Liver (tissue), 9 donors: Measurements from ENCODE around the gene NTN5. TPM values are rescaled to one million over a fixed set of nuclear protein-coding genes. Genes with fewer than 3 reads are reported as not detected.
"Not testable (repeated sequence)": the region's sequence is repeated elsewhere in the genome, so short reads cannot be mapped to it uniquely, and the experiment has no call there.

Experiments
- DNase-seq: peaks from one replicate; pipeline ENCODE4 v3.0.0-alpha.2; 2017; ENCODE audit warnings: low spot score
- H3K27ac ChIP-seq, 2 donors: one replicate each; pipeline ENCODE4 v1.7.0; 2013; ENCODE audit warnings: inconsistent platforms in 2 of 2, low read length in 2 of 2, control low read depth in 1 of 2, low read depth in 1 of 2, mild to moderate bottlenecking in 1 of 2
- H3K27me3 ChIP-seq, 4 donors: one replicate each; pipeline versions ENCODE4 v1.6.1 to v1.7.0; 2013; ENCODE audit warnings: low read length in 3 of 4, inconsistent platforms in 1 of 4, mild to moderate bottlenecking in 1 of 4, moderate library complexity in 1 of 4; ENCODE audit not compliant: control insufficient read depth in 4 of 4, insufficient read depth in 4 of 4
- H3K36me3 ChIP-seq, 4 donors: one replicate each; pipeline versions ENCODE4 v1.6.1 to v1.7.0; 2013; ENCODE audit warnings: low read length in 3 of 4, mild to moderate bottlenecking in 3 of 4, low read depth in 1 of 4, moderate library complexity in 1 of 4; ENCODE audit not compliant: control insufficient read depth in 4 of 4, insufficient read depth in 3 of 4
- H3K4me1 ChIP-seq, 4 donors: one replicate each; pipeline versions ENCODE4 v1.6.1 to v1.7.0; 2013; ENCODE audit warnings: low read length in 3 of 4, mild to moderate bottlenecking in 3 of 4, moderate library complexity in 1 of 4; ENCODE audit not compliant: control insufficient read depth in 4 of 4, insufficient read depth in 4 of 4
- H3K4me3 ChIP-seq, 3 donors: one replicate each; pipeline versions ENCODE4 v1.6.1 to v1.7.0; 2013; ENCODE audit warnings: low read length in 3 of 3, control low read depth in 1 of 3, low read depth in 1 of 3, mild to moderate bottlenecking in 1 of 3
- H3K9ac ChIP-seq, 2 donors: one replicate each; pipeline ENCODE4 v1.7.0; 2013; ENCODE audit warnings: low read length in 2 of 2, mild to moderate bottlenecking in 2 of 2, moderate library complexity in 2 of 2, control low read depth in 1 of 2, low read depth in 1 of 2
- H3K9me3 ChIP-seq, 4 donors: one replicate each; pipeline versions ENCODE4 v1.6.1 to v1.7.0; 2013; ENCODE audit warnings: low read length in 3 of 4; ENCODE audit not compliant: control insufficient read depth in 4 of 4
- ATF3 ChIP-seq: IDR thresholded peaks from 2 replicates; pipeline ENCODE4 v1.6.1; 2016; ENCODE audit warnings: antibody characterized with exemption
- CTCF ChIP-seq: fragments of 150-350 bp; IDR thresholded peaks from 2 replicates; pipeline ENCODE4 v1.5.1; 2017; ENCODE audit warnings: improper control_type of control experiment, low read depth, low read length; ENCODE audit not compliant: missing input control
- EGR1 ChIP-seq, 2 donors: IDR thresholded peaks; 2 replicates each; pipeline ENCODE4 v1.6.1; 2016 to 2018; ENCODE audit warnings: antibody characterized with exemption in 2 of 2, low read depth in 2 of 2
- FOXA1 ChIP-seq: IDR thresholded peaks from 2 replicates; pipeline ENCODE4 v1.6.1; 2016; ENCODE audit warnings: antibody characterized with exemption
- FOXA2 ChIP-seq: IDR thresholded peaks from 2 replicates; pipeline ENCODE4 v1.6.1; 2016; ENCODE audit warnings: antibody characterized with exemption
- GABPA ChIP-seq, 2 donors: IDR thresholded peaks in 1 of 2; conservative IDR thresholded peaks in 1 of 2; 2 replicates each; pipeline ENCODE4 v1.6.1; 2016; ENCODE audit warnings: antibody characterized with exemption in 2 of 2, mild to moderate bottlenecking in 1 of 2, moderate library complexity in 1 of 2
- HNF4G ChIP-seq: IDR thresholded peaks from 2 replicates; pipeline ENCODE4 v1.6.1; 2016; ENCODE audit warnings: antibody characterized with exemption
- MAX ChIP-seq: IDR thresholded peaks from 2 replicates; pipeline ENCODE4 v1.6.1; 2016; ENCODE audit warnings: antibody characterized with exemption
- NR2F2 ChIP-seq: IDR thresholded peaks from 2 replicates; pipeline ENCODE4 v1.6.1; 2016; ENCODE audit warnings: antibody characterized with exemption
- REST ChIP-seq: IDR thresholded peaks from 2 replicates; pipeline ENCODE4 v1.6.1; 2016; ENCODE audit warnings: antibody characterized with exemption, mild to moderate bottlenecking
- RXRA ChIP-seq, 2 donors: IDR thresholded peaks; 2 replicates each; pipeline ENCODE4 v1.6.1; 2017 to 2018; ENCODE audit warnings: antibody characterized with exemption in 2 of 2, mild to moderate bottlenecking in 1 of 2
- TAF1 ChIP-seq: conservative IDR thresholded peaks from 2 replicates; pipeline ENCODE4 v1.6.1; 2016; ENCODE audit warnings: antibody characterized with exemption, mild to moderate bottlenecking
- WGBS: extraction: QIAGEN DNeasy Blood & Tissue Kit; methylation state at CpG from one replicate; pipeline ENCODE4 v1.1.7; 2013; 5-methylcytosine and 5-hydroxymethylcytosine counted together
- polyA plus RNA-seq, 2 donors: library from polyadenylated mRNA; stranded (reverse) in 1 of 2; unstranded in 1 of 2; fragments of 200-250 nt in 1 of 2; fragments of >200 nt in 1 of 2; fragmentation: Nextera tagmentation in 1 of 2; extraction: Ambion mirVana in 1 of 2; gene quantifications; one replicate each; pipeline versions ENCODE4 v1.2.1 to v1.2.3, GENCODE V29; 2013 to 2015
- total RNA-seq, 2 donors: library from RNA; depleted of rRNA; stranded (reverse); fragments of >200 nt; gene quantifications; one replicate each; pipeline ENCODE4 v1.2.3, GENCODE V29; 2014
- donor health status: healthy.
- donor health status: healthy.
- donor health status: healthy.
- donor health status: healthy.
- donor health status: healthy.

Gene NTN5
- total and polyA plus RNA-seq, 4 donors: 0.08 to 0.09 TPM; not detected in 2

- no peak for DNase-seq
- Histone ChIP-seq H3K9me3 (no peaks in the 10 kb centered on the region), H3K36me3 (no peaks in the 10 kb centered on the region), H3K4me1 (peaks cover 0 to 2% (median 0%) of the 10 kb centered on the region in 4 donors), H3K27ac (no peak overlapping the region), H3K27me3 (no peaks in the 10 kb centered on the region), H3K4me3 (no peak overlapping the region), H3K9ac (no peak overlapping the region)
- WGBS: 77% methylated on average over 5 of the region's 5 CpGs
- TF ChIP-seq GABPA (IDR thresholded peaks at IDR 0.05 in 1 of 2, conservative IDR thresholded peaks at IDR 0.05 in 1 of 2) (no peak), REST (no peak), HNF4G (no peak), FOXA1 (no peak)
Measured at GRCh38 chr19:48659768-48660167, 13.0 kb downstream of the NTN5 start.

- Histone ChIP-seq H3K27me3 (no peaks in the 10 kb centered on the region), H3K4me3 (no peak overlapping the region), H3K27ac (no peak overlapping the region), H3K4me1 (peaks cover 0 to 2% (median 0%) of the 10 kb centered on the region in 4 donors), H3K36me3 (no peaks in the 10 kb centered on the region), H3K9me3 (no peaks in the 10 kb centered on the region), H3K9ac (no peak overlapping the region)
- TF ChIP-seq MAX: no peak
- no peak for TF ChIP-seq HNF4G
- no peak for TF ChIP-seq TAF1
- no peak for TF ChIP-seq FOXA1
- TF ChIP-seq RXRA (IDR thresholded peaks at IDR 0.05): no peak
- no peak for TF ChIP-seq FOXA2
- 92% methylated on average over 6 of the region's 6 CpGs for WGBS
- DNase-seq: no peak
Measured at GRCh38 chr19:48658483-48658882, 14.3 kb downstream of the NTN5 start.

GRCh38 chr19:48657828-48658227 is 15.0 kb downstream of the NTN5 start:
- WGBS: 93% methylated on average over 5 of the region's 5 CpGs
- not testable (repeated sequence) for H3K4me3 ChIP-seq

GRCh38 chr19:48656840-48657474 is 15.9 kb downstream of the NTN5 start:
- no peak overlapping the region for H3K9ac ChIP-seq
- H3K4me1 ChIP-seq: peaks cover 0 to 2% (median 0%) of the 10 kb centered on the region in 4 donors
- no peak overlapping the region for H3K27ac ChIP-seq
- no peak overlapping the region for H3K4me3 ChIP-seq
- no peaks in the 10 kb centered on the region for H3K36me3 ChIP-seq
- 51% methylated on average over 16 of the region's 16 CpGs for WGBS
- no peak for DNase-seq
- no peaks in the 10 kb centered on the region for H3K27me3 ChIP-seq
- no peaks in the 10 kb centered on the region for H3K9me3 ChIP-seq
- TF ChIP-seq REST (no peak), ATF3 (no peak), MAX (no peak), CTCF (no peak), NR2F2 (no peak), EGR1 (IDR thresholded peaks at IDR 0.05; ENCODE audit: low read depth in 2 of 2) (no peak), FOXA1 (no peak)

More at GRCh38 chr19:48657828-48658227, 15.0 kb downstream of the NTN5 start:
- not testable (repeated sequence) for DNase-seq, H3K27me3 ChIP-seq, H3K36me3 ChIP-seq, H3K4me1 ChIP-seq, H3K9me3 ChIP-seq, H3K27ac ChIP-seq, H3K9ac ChIP-seq
